MCF 10A (cell line): ENCODE measurements around the gene KRT76. TPM values are rescaled to one million over a fixed set of nuclear protein-coding genes. Genes with fewer than 3 reads are reported as not detected.

Experiments used
- BruUV-seq: library from RNA; stranded (reverse); fragments of 400-500 nt; replicated peaks from 2 replicates; lab custom pipeline; 2021; lab: Mats Ljungman, UMichigan
- CTCF ChIA-PET: fragments of 300-600 bp; sonication (Branson Sonifier 250); formaldehyde crosslinking; extraction: SDS; loops from one replicate; lab custom pipeline; 2021; ENCODE audit warnings: antibody characterized with exemption, inconsistent platforms; lab: Yijun Ruan, JAX
- POLR2A ChIA-PET: fragments of 300-600, 350-650 bp; sonication (Branson Sonifier 250); formaldehyde crosslinking; extraction: SDS; loops from one replicate; lab custom pipeline; 2020; ENCODE audit warnings: antibody characterized with exemption, inconsistent platforms; lab: Yijun Ruan, JAX
- DNase-seq: peaks from one replicate; pipeline ENCODE4 v3.0.0-alpha.2; 2018; ENCODE audit not compliant: unreplicated experiment
- H3K27ac Mint-ChIP-seq: one replicate; pipeline ENCODE4 v1.8.0; 2022; ENCODE audit warnings: mild to moderate bottlenecking, low read depth, mixed read lengths; ENCODE audit not compliant: unreplicated experiment
- H3K27me3 Mint-ChIP-seq: one replicate; pipeline ENCODE4 v1.8.0; 2022; ENCODE audit warnings: mixed read lengths; ENCODE audit not compliant: insufficient read depth, unreplicated experiment
- H3K36me3 Mint-ChIP-seq: one replicate; pipeline ENCODE4 v1.8.0; 2022; ENCODE audit warnings: mild to moderate bottlenecking, moderate library complexity, mixed read lengths; ENCODE audit not compliant: insufficient read depth, unreplicated experiment
- H3K4me1 Mint-ChIP-seq: one replicate; pipeline ENCODE4 v1.8.0; 2022; ENCODE audit warnings: mixed read lengths; ENCODE audit not compliant: insufficient read depth, unreplicated experiment
- H3K4me3 Mint-ChIP-seq: one replicate; pipeline ENCODE4 v1.8.0; 2022; ENCODE audit warnings: mild to moderate bottlenecking, moderate library complexity, mixed read lengths; ENCODE audit not compliant: unreplicated experiment
- H3K9me3 Mint-ChIP-seq: one replicate; pipeline ENCODE4 v1.8.0; 2022; ENCODE audit warnings: mixed read lengths; ENCODE audit not compliant: unreplicated experiment
- intact Hi-C: fragments of 100-400 bp; cut with micrococcal nuclease; formaldehyde crosslinking; loops from 2 replicates; pipeline ENCODE4 v1.14.1; 2022
- total RNA-seq: library from RNA; stranded (reverse); gene quantifications from 2 replicates; pipeline ENCODE4 v1.2.3, GENCODE V29; 2022
- TF ChIP-seq, protein P1 (sequence below): fragments of 200-600 bp; IDR thresholded peaks from one replicate; pipeline ENCODE4 v1.8.0; 2022; ENCODE audit warnings: antibody characterized with exemption, mild to moderate bottlenecking; ENCODE audit not compliant: unreplicated experiment

KRT76 gene
- total RNA-seq, 1 experiment from 2014 or later: not detected

DNA sequence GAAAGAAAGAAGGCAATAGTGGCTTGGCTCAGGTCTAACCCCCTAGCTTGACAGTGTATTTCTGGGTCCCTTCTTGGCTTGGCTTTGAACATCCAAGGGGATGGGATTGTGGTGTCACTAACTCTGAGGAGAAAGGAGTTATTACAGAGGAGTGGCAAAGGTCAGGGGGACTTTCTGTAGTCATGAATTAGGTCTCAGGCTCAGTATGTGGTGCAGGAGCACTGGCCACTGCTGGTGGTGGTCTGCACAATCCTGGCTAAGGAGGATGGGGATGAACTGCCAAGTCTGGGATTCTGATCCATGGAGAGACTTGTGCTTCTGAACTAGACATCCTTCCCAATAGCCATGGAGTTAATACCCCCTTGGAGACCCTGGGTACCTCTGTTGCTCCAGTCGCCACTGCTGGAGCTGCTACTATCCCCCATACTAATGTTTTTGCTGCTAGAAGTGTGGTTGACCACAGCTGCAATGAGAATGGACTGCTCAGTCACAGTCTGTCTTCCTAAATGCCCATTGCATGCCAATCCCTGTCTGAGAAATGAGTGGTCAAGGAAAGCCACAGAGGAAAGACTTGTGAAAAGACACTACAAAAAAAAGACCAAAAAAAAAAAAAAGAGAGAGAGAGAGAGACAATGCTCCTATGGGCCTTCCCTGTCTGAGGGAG is 32.5 kb downstream of the KRT76 start:
- Mint-ChIP-seq H3K4me3 (no peak overlapping the region), H3K36me3 (no peaks in the 10 kb centered on the region), H3K9me3 (no peaks in the 10 kb centered on the region), H3K27me3 (peaks cover 62% of the 10 kb centered on the region), H3K4me1 (no peaks in the 10 kb centered on the region), H3K27ac (no peak overlapping the region)
- intact Hi-C loops: no loop called here
- ChIA-PET CTCF (no interaction called here), POLR2A (interaction anchor here (0.7 kb wide), 1 partner anchor 26 kb away, joined by 3 read pairs; no protein-coding TSS in a partner anchor)
- TF ChIP-seq, protein P1, sequence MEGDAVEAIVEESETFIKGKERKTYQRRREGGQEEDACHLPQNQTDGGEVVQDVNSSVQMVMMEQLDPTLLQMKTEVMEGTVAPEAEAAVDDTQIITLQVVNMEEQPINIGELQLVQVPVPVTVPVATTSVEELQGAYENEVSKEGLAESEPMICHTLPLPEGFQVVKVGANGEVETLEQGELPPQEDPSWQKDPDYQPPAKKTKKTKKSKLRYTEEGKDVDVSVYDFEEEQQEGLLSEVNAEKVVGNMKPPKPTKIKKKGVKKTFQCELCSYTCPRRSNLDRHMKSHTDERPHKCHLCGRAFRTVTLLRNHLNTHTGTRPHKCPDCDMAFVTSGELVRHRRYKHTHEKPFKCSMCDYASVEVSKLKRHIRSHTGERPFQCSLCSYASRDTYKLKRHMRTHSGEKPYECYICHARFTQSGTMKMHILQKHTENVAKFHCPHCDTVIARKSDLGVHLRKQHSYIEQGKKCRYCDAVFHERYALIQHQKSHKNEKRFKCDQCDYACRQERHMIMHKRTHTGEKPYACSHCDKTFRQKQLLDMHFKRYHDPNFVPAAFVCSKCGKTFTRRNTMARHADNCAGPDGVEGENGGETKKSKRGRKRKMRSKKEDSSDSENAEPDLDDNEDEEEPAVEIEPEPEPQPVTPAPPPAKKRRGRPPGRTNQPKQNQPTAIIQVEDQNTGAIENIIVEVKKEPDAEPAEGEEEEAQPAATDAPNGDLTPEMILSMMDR: no peak
- no TSS peak for BruUV-seq
- no peak for DNase-seq

DNA sequence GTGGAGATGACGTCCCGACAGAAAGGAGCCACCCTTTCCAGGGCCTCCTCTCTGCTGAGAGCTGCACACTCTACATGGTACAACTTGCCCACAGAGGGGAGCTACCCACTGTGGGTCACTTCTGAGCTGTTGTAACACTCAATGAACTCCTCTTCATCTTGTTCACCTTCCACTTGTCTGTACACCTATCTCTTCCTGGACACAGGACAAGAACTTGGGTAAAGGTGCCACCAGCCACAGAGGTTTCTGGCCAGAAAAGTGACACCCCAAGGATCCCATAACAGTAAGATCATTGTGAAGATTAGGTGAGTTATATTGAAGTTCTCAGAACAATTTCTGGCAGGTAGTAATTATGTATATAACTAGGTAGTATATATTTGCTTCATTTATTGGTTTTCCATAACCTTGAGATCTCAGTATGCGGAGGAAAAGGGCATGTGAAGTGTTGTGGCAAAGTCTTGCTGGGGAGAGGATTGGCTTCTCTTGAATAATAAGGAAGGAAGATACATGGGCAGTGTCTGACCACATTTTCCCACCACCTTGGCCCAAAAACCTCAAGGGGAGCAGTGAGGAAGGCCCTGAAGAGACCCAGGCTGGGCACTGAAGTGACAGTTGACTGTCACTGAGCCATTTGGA is 34.2 kb downstream of the KRT76 start:
- ChIA-PET CTCF (no interaction called here), POLR2A (interaction anchor here (0.5 kb wide), 1 partner anchor 752 kb away, joined by 3 read pairs; no protein-coding TSS in a partner anchor)
- TF ChIP-seq, protein P1: no peak
- no peak overlapping the region for H3K27ac Mint-ChIP-seq
- no peak for DNase-seq
- peaks cover 48% of the 10 kb centered on the region for H3K27me3 Mint-ChIP-seq
- BruUV-seq: no TSS peak
- no peaks in the 10 kb centered on the region for H3K36me3 Mint-ChIP-seq
- no peaks in the 10 kb centered on the region for H3K4me1 Mint-ChIP-seq
- no peaks in the 10 kb centered on the region for H3K9me3 Mint-ChIP-seq
- no peak overlapping the region for H3K4me3 Mint-ChIP-seq
- intact Hi-C loops: no loop called here

DNA sequence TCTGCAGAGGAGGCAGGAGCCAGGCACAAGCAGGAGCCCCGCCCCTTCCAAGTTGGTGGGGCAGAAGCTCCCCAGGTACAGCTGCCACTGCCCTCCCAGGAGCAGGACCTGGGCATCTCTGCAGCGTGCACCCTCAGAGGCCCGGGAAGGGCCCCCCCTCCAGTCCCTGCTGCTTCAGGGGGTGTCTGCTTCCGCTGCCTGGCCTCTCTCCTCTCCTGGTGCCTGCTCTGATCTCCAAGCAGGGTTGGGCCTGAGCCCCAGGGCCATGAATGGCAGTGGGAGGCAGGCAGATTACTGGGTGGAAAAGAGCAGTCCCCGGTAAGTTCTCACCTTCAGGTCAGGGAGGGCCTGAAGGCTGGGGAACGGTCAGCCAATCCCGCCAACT is 35.0 kb downstream of the KRT76 start:
- POLR2A ChIA-PET: no interaction called here
- no peaks in the 10 kb centered on the region for H3K36me3 Mint-ChIP-seq
- H3K27me3 Mint-ChIP-seq: peaks cover 48% of the 10 kb centered on the region
- no peak overlapping the region for H3K27ac Mint-ChIP-seq
- intact Hi-C loops: no loop called here
- CTCF ChIA-PET: no interaction called here
- H3K9me3 Mint-ChIP-seq: no peaks in the 10 kb centered on the region
- BruUV-seq: no TSS peak
- H3K4me1 Mint-ChIP-seq: no peaks in the 10 kb centered on the region
- H3K4me3 Mint-ChIP-seq: no peak overlapping the region
- TF ChIP-seq, protein P1: no peak
- no peak for DNase-seq

DNA sequence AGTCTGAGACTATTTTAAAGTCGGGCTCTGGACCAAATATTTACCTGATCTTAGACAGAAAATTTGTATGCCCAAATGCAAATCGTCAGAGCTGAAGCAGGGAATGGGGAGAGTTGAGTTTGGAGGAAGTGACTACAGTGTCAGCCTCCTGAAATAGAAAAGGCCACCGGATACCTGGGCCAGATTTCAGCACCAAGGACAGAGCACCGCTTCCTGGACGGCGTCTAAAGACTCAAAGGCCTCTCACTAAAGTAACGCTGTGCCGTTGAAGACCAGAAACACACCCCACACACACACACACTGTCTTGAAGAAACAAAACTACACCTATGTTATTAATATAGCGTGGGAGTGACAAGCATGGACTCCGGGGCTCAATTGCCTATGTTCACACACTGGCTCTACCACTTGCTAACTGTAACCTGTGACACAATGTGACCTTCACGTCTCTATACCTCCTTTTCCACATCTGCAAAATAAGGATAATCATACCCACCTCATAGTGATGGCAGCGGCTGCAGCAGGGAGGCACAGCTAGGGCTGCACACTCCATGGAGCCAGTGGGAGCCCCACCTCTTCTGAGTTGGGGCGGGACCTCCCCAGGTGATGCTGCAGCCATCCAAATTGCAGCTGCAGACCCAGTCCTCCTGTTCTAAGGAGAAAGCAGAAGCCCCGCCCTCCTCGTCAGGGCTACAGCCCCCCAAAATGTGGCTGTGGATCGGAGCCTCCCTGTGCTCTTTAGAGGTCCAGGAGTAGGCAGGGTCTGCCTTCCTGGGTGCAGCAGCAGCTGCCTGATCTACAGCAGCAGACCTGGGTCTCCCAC is 35.6 kb downstream of the KRT76 start:
- POLR2A ChIA-PET: interaction anchor here (0.6 kb wide), 1 partner anchor 78 kb away, joined by 3 read pairs; no protein-coding TSS in a partner anchor
- Mint-ChIP-seq H3K27ac (no peak overlapping the region), H3K9me3 (no peaks in the 10 kb centered on the region), H3K4me3 (no peak overlapping the region), H3K4me1 (no peaks in the 10 kb centered on the region), H3K36me3 (no peaks in the 10 kb centered on the region), H3K27me3 (peaks cover 46% of the 10 kb centered on the region)
- no TSS peak for BruUV-seq
- DNase-seq: peak; percentile 75
- TF ChIP-seq, protein P1: no peak
- intact Hi-C loops: no loop called here
- CTCF ChIA-PET: interaction anchor here (0.7 kb wide), 1 partner anchor 475 kb away, joined by 3 read pairs; no protein-coding TSS in a partner anchor
